ENCODE results near the gene DMD. TPM values are rescaled to one million over a fixed set of nuclear protein-coding genes. Genes with fewer than 3 reads are reported as not detected.

The DMD gene
- total and polyA plus RNA-seq, 2 donors (not counting 1 experiment from before 2014, with no cell fraction given) = 2.0 to 51.8 TPM

- no peak overlapping the region for H3K4me3 ChIP-seq (ENCODE audit: control extremely low read depth in 1 of 5, extremely low read depth in 1 of 5, insufficient read depth in 1 of 5, low read depth in 2 of 5, low read length in 4 of 5)
- DNase-seq = no peak
- WGBS (ENCODE audit: insufficient coverage) = no CpG with 5 or more reads among the region's 7 CpGs
- H3K27me3 ChIP-seq (replicated peaks in 1 of 4; ENCODE audit: control extremely low read depth in 1 of 4, control insufficient read depth in 3 of 4, insufficient read depth in 4 of 4, low read length in 3 of 4) = peaks cover 0 to 4% (median 0%) of the 10 kb centered on the region in 4 experiments
- no peaks in the 10 kb centered on the region for H3K79me2 ChIP-seq (ENCODE audit: control insufficient read depth, insufficient read depth, low read length)
- H3K4me2 ChIP-seq (replicated peaks; ENCODE audit: low read depth, low read length, poor library complexity, severe bottlenecking) = no peak overlapping the region
- intact Hi-C loops (cut with micrococcal nuclease) = no loop called here
- Mint-ChIP-seq H3K27me3 (peaks cover 4% of the 10 kb centered on the region), H3K4me1 (no peaks in the 10 kb centered on the region), H3K27ac (no peak overlapping the region), H3K4me3 (no peak overlapping the region), H3K9me3 (ENCODE audit: insufficient read depth) (no peaks in the 10 kb centered on the region)
- H4K20me1 ChIP-seq (ENCODE audit: control insufficient read depth, insufficient read depth, low read length, poor library complexity, severe bottlenecking) = no peaks in the 10 kb centered on the region
- no peaks in the 10 kb centered on the region for H3K9me3 ChIP-seq (ENCODE audit: control extremely low read depth in 1 of 3, control insufficient read depth in 2 of 3, insufficient read depth in 1 of 3, low read length in 2 of 3)
- POLR2A ChIA-PET = no interaction called here
- no peak overlapping the region for H2AFZ ChIP-seq (ENCODE audit: insufficient read depth, low read depth, low read length, poor library complexity, severe bottlenecking)
- no peaks in the 10 kb centered on the region for H3K36me3 ChIP-seq (replicated peaks in 1 of 2; ENCODE audit: control extremely low read depth in 1 of 2, control insufficient read depth in 1 of 2, extremely low read depth in 1 of 2, insufficient read depth in 2 of 2, low read length in 1 of 2)
- no peak for ATAC-seq (ENCODE audit: low read depth)
- H3K4me1 ChIP-seq (ENCODE audit: control insufficient read depth in 2 of 2, insufficient read depth in 2 of 2, low read length in 2 of 2) = no peaks in the 10 kb centered on the region
- no peak overlapping the region for H3K27ac ChIP-seq (ENCODE audit: low read length in 2 of 2)
- CTCF ChIA-PET = interaction anchor here (1.0 kb wide), 1 partner anchor 329 kb away, joined by 3 read pairs; no protein-coding TSS in a partner anchor
- TF ChIP-seq, protein P1, sequence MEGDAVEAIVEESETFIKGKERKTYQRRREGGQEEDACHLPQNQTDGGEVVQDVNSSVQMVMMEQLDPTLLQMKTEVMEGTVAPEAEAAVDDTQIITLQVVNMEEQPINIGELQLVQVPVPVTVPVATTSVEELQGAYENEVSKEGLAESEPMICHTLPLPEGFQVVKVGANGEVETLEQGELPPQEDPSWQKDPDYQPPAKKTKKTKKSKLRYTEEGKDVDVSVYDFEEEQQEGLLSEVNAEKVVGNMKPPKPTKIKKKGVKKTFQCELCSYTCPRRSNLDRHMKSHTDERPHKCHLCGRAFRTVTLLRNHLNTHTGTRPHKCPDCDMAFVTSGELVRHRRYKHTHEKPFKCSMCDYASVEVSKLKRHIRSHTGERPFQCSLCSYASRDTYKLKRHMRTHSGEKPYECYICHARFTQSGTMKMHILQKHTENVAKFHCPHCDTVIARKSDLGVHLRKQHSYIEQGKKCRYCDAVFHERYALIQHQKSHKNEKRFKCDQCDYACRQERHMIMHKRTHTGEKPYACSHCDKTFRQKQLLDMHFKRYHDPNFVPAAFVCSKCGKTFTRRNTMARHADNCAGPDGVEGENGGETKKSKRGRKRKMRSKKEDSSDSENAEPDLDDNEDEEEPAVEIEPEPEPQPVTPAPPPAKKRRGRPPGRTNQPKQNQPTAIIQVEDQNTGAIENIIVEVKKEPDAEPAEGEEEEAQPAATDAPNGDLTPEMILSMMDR (IDR thresholded peaks at IDR 0.05) = no peak
- TF ChIP-seq EZH2 (IDR thresholded peaks at IDR 0.05; ENCODE audit: borderline replicate concordance, insufficient read depth, low read depth, low read length, poor library complexity, severe bottlenecking) = no peak
- no peak overlapping the region for H3K9ac ChIP-seq (ENCODE audit: low read length)
Observed at GRCh38 chrX:31366041-31366440, 1845.3 kb downstream of the DMD start.

- Histone ChIP-seq H2AFZ (ENCODE audit: insufficient read depth, low read depth, low read length, poor library complexity, severe bottlenecking) (no peak overlapping the region), H4K20me1 (ENCODE audit: control insufficient read depth, insufficient read depth, low read length, poor library complexity, severe bottlenecking) (no peaks in the 10 kb centered on the region), H3K27ac (ENCODE audit: low read length in 2 of 2) (no peak overlapping the region), H3K4me2 (replicated peaks; ENCODE audit: low read depth, low read length, poor library complexity, severe bottlenecking) (no peak overlapping the region), H3K9ac (ENCODE audit: low read length) (no peak overlapping the region), H3K4me1 (ENCODE audit: control insufficient read depth in 2 of 2, insufficient read depth in 2 of 2, low read length in 2 of 2) (no peaks in the 10 kb centered on the region), H3K79me2 (ENCODE audit: control insufficient read depth, insufficient read depth, low read length) (no peaks in the 10 kb centered on the region), H3K4me3 (ENCODE audit: control extremely low read depth in 1 of 5, extremely low read depth in 1 of 5, insufficient read depth in 1 of 5, low read depth in 2 of 5, low read length in 4 of 5) (no peak overlapping the region), H3K9me3 (ENCODE audit: control extremely low read depth in 1 of 3, control insufficient read depth in 2 of 3, insufficient read depth in 1 of 3, low read length in 2 of 3) (no peaks in the 10 kb centered on the region), H3K36me3 (replicated peaks in 1 of 2; ENCODE audit: control extremely low read depth in 1 of 2, control insufficient read depth in 1 of 2, extremely low read depth in 1 of 2, insufficient read depth in 2 of 2, low read length in 1 of 2) (no peaks in the 10 kb centered on the region), H3K27me3 (replicated peaks in 1 of 4; ENCODE audit: control extremely low read depth in 1 of 4, control insufficient read depth in 3 of 4, insufficient read depth in 4 of 4, low read length in 3 of 4) (no peaks in the 10 kb centered on the region)
- ChIA-PET POLR2A (no interaction called here), CTCF (no interaction called here)
- no peak overlapping the region for H3K27ac Mint-ChIP-seq
- H3K27me3 Mint-ChIP-seq = peaks cover 5% of the 10 kb centered on the region
- no peak for ATAC-seq (ENCODE audit: low read depth)
- intact Hi-C loops (cut with micrococcal nuclease) = no loop called here
- H3K9me3 Mint-ChIP-seq (ENCODE audit: insufficient read depth) = no peaks in the 10 kb centered on the region
- H3K4me1 Mint-ChIP-seq = no peaks in the 10 kb centered on the region
- no peak for DNase-seq
- TF ChIP-seq EZH2 (IDR thresholded peaks at IDR 0.05; ENCODE audit: borderline replicate concordance, insufficient read depth, low read depth, low read length, poor library complexity, severe bottlenecking) = no peak
- TF ChIP-seq, protein P1 (IDR thresholded peaks at IDR 0.05) = no peak
- no peak overlapping the region for H3K4me3 Mint-ChIP-seq
- 100% methylated on average over 1 of the region's 5 CpGs for WGBS (ENCODE audit: insufficient coverage)
Observed at GRCh38 chrX:31356275-31357212, 1854.8 kb downstream of the DMD start.
